K562 (cell line): ENCODE results near the gene ACSS2. TPM values are rescaled to one million over a fixed set of nuclear protein-coding genes. Genes with fewer than 3 reads are reported as not detected.

Source experiments
- ATAC-seq: fragments of 200-7000 bp; cut with Tn5 transposase; 3 replicates; pipeline ENCODE4 v1.9.1; 2020; ENCODE audit warnings: moderate library complexity
- BruUV-seq: library from RNA; stranded (reverse); fragments of 400-500 nt; replicated peaks from 2 replicates; lab custom pipeline; 2021; lab: Mats Ljungman, UMichigan
- CTCF ChIA-PET: fragments of 300-600 bp; formaldehyde crosslinking; extraction: SDS; loops from one replicate; lab custom pipeline; 2021; ENCODE audit warnings: low intra/inter-chr PET ratio; lab: Yijun Ruan, JAX
- POLR2A ChIA-PET: fragments of 300-600, 350-650 bp; sonication (Branson Sonifier 250); formaldehyde crosslinking; extraction: SDS; loops from one replicate; lab custom pipeline; 2021; ENCODE audit warnings: antibody characterized with exemption, inconsistent platforms; lab: Yijun Ruan, JAX
- DNase-seq, 4 experiments: peaks; one replicate each; pipeline versions ENCODE4 v3.0.0 to v3.0.0-alpha.2; 2011 to 2018; ENCODE audit warnings: low spot score in 3 of 4, mixed read lengths in 3 of 4; ENCODE audit errors: extremely low read depth in 1 of 4
- FAIRE-seq: peaks from 2 replicates; lab custom pipeline; 2011; peaks lifted over from hg19 to GRCh38; lab: Jason Lieb, UNC
- H2AFZ ChIP-seq: 2 replicates; pipeline ENCODE4 v1.6.0; 2011; ENCODE audit warnings: low read depth, low read length, control low read depth, inconsistent platforms
- H3K27ac ChIP-seq: fragments of 200-600 bp; 3 replicates; pipeline ENCODE4 v1.8.0; 2011; ENCODE audit warnings: low read depth, mild to moderate bottlenecking, control low read depth, inconsistent platforms, low read length, moderate library complexity, mixed read lengths; ENCODE audit errors: extremely low read depth
- H3K27me3 ChIP-seq, 2 experiments: fragments of 300-600 bp in 1 of 2; 2 replicates in 1 of 2; 3 replicates in 1 of 2; pipeline versions ENCODE4 v1.6.0 to v1.8.0; 2011; ENCODE audit warnings: inconsistent platforms in 2 of 2, low read length in 2 of 2, mild to moderate bottlenecking in 1 of 2, mixed read lengths in 1 of 2, moderate library complexity in 1 of 2; ENCODE audit not compliant: control insufficient read depth in 2 of 2, insufficient read depth in 2 of 2
- H3K36me3 ChIP-seq: fragments of 300-600 bp; 3 replicates; pipeline ENCODE4 v1.8.0; 2011; ENCODE audit warnings: mild to moderate bottlenecking, low read length, inconsistent platforms; ENCODE audit not compliant: control insufficient read depth, insufficient read depth
- H3K4me1 ChIP-seq, 2 experiments: fragments of 200-600 bp in 1 of 2; replicated peaks in 1 of 2; 2 replicates in 1 of 2; 3 replicates in 1 of 2; pipeline versions ENCODE4 v1.5.1 to v1.8.0; 2011; ENCODE audit warnings: inconsistent platforms in 2 of 2, low read length in 2 of 2, mild to moderate bottlenecking in 1 of 2, mixed read lengths in 1 of 2, moderate library complexity in 1 of 2; ENCODE audit not compliant: control insufficient read depth in 2 of 2, insufficient read depth in 2 of 2
- H3K4me2 ChIP-seq: 2 replicates; pipeline ENCODE4 v1.6.1; 2011; ENCODE audit warnings: low read length, control low read depth, inconsistent platforms, mixed read lengths; ENCODE audit not compliant: insufficient read depth
- H3K4me3 ChIP-seq: fragments of 200-600 bp; sonication (generic), shearing (Covaris generic); 2 replicates; pipeline ENCODE4 v1.5.1; 2016; ENCODE audit warnings: control low read depth, inconsistent platforms
- H3K79me2 ChIP-seq: fragments of 200-600 bp; 3 replicates; pipeline ENCODE4 v1.8.0; 2011; ENCODE audit warnings: low read length, inconsistent platforms; ENCODE audit not compliant: control insufficient read depth, insufficient read depth
- H3K9ac ChIP-seq, 2 experiments: 2 replicates each; pipeline versions ENCODE4 v1.6.0 to v1.6.1; 2011; ENCODE audit warnings: low read depth in 2 of 2, low read length in 2 of 2, control low read depth in 1 of 2, inconsistent platforms in 1 of 2, mild to moderate bottlenecking in 1 of 2, mixed read lengths in 1 of 2; ENCODE audit not compliant: insufficient read depth in 1 of 2
- H3K9me1 ChIP-seq: one replicate; pipeline ENCODE4 v1.6.0; 2011; ENCODE audit warnings: inconsistent platforms, mild to moderate bottlenecking, low read length, moderate library complexity; ENCODE audit not compliant: control insufficient read depth, insufficient read depth
- H3K9me3 ChIP-seq: replicated peaks from 2 replicates; pipeline ENCODE4 v1.5.1; 2011; ENCODE audit warnings: low read depth, low read length, inconsistent platforms; ENCODE audit not compliant: control insufficient read depth, insufficient read depth
- H4K20me1 ChIP-seq: replicated peaks from 2 replicates; pipeline ENCODE4 v1.6.1; 2011; ENCODE audit warnings: low read length, inconsistent platforms, mixed read lengths; ENCODE audit not compliant: control insufficient read depth, insufficient read depth
- BDP1 ChIP-seq: IDR thresholded peaks from 3 replicates; pipeline ENCODE4 v1.6.1; 2011; ENCODE audit not compliant: insufficient read length, insufficient read depth
- CHCHD3 ChIP-seq: fragments of 250-450 bp; sonication (Bioruptor Pico); IDR thresholded peaks from 2 replicates; pipeline ENCODE4 v2.1.2; 2022; ENCODE audit warnings: mild to moderate bottlenecking
- DPF2 ChIP-seq: fragments of 450-650 bp; IDR thresholded peaks from 2 replicates; pipeline ENCODE4 v1.6.1; 2016
- EGR1 ChIP-seq: fragments of 450-650 bp; conservative IDR thresholded peaks from 2 replicates; pipeline ENCODE4 v1.6.1; 2017; ENCODE audit warnings: mild to moderate bottlenecking
- HDAC2 ChIP-seq: fragments of 450-650 bp; IDR thresholded peaks from 2 replicates; pipeline ENCODE4 v1.6.1; 2016; ENCODE audit warnings: mild to moderate bottlenecking
- HDAC3 ChIP-seq: fragments of 450-650 bp; IDR thresholded peaks from 2 replicates; pipeline ENCODE4 v1.6.1; 2018; ENCODE audit warnings: borderline replicate concordance, mild to moderate bottlenecking, moderate library complexity; ENCODE audit not compliant: partially characterized antibody
- KDM1A ChIP-seq, 2 experiments: fragments of 450-650 bp; IDR thresholded peaks; 2 replicates each; pipeline ENCODE4 v1.6.1; 2016; ENCODE audit warnings: mild to moderate bottlenecking in 2 of 2
- PRDM10 ChIP-seq: fragments of 450-650 bp; IDR thresholded peaks from 2 replicates; pipeline ENCODE4 v1.6.1; 2018; ENCODE audit not compliant: partially characterized antibody
- RBBP5 ChIP-seq: fragments of 200-600 bp; sonication (generic); IDR thresholded peaks from 2 replicates; pipeline ENCODE4 v1.6.1; 2012; ENCODE audit warnings: borderline replicate concordance, mild to moderate bottlenecking, low read length, control low read depth, inconsistent platforms; ENCODE audit not compliant: insufficient read depth, poor library complexity, severe bottlenecking
- RBM17 ChIP-seq: fragments of 200-400 bp; formaldehyde crosslinking; IDR thresholded peaks from 2 replicates; pipeline ENCODE4 v1.6.1; 2017; ENCODE audit warnings: low read depth, mild to moderate bottlenecking, low read length, borderline replicate concordance
- SOX6 ChIP-seq: fragments of 450-650 bp; IDR thresholded peaks from 2 replicates; pipeline ENCODE4 v1.6.1; 2014; ENCODE audit warnings: mild to moderate bottlenecking
- SRF ChIP-seq, 2 experiments: fragments of 250-450, 450-650 bp in 1 of 2; sonication (Bioruptor Pico) in 1 of 2; sonication (generic) in 1 of 2; formaldehyde crosslinking; IDR thresholded peaks; 2 replicates each; pipeline versions ENCODE4 v1.5.0 to v1.5.1; 2020 to 2022; ENCODE audit warnings: mild to moderate bottlenecking in 1 of 2, missing genetic modification reagents in 1 of 2
- TEAD4 ChIP-seq, 2 experiments: sonication (generic) in 1 of 2; formaldehyde crosslinking in 1 of 2; IDR thresholded peaks; 2 replicates each; pipeline versions ENCODE4 v1.6.1 to v1.8.0; 2012 to 2022; ENCODE audit warnings: borderline replicate concordance in 1 of 2, inconsistent platforms in 1 of 2, low read length in 1 of 2, mild to moderate bottlenecking in 1 of 2, missing genetic modification reagents in 1 of 2
- TSC22D4 ChIP-seq: fragments of 450-650 bp; IDR thresholded peaks from 2 replicates; pipeline ENCODE4 v1.6.1; 2016; ENCODE audit warnings: missing genetic modification characterization, missing biosample characterization, control low read depth
- ZFP36 ChIP-seq: fragments of 150-350 bp; IDR thresholded peaks from 2 replicates; pipeline ENCODE4 v1.6.1; 2018; ENCODE audit warnings: low read length, low read depth; ENCODE audit not compliant: partially characterized antibody
- ZNF224 ChIP-seq: sonication (generic); formaldehyde crosslinking; IDR thresholded peaks from 2 replicates; pipeline ENCODE4 v1.8.0; 2022; ENCODE audit warnings: mild to moderate bottlenecking, missing genetic modification reagents
- ZNF316 ChIP-seq: fragments of 450-650 bp; IDR thresholded peaks from 2 replicates; pipeline ENCODE4 v1.6.1; 2016
- ZNF57 ChIP-seq: fragments of 450-650 bp; formaldehyde crosslinking; IDR thresholded peaks from 2 replicates; pipeline ENCODE4 v1.4.0; 2020; ENCODE audit warnings: mild to moderate bottlenecking, moderate library complexity
- WGBS: fragments of 100-300 bp; shearing (Covaris generic); methylation state at CpG from one replicate; pipeline ENCODE4 v1.1.6; 2016; ENCODE audit warnings: low coverage, mixed read lengths; ENCODE audit not compliant: insufficient coverage; ENCODE audit errors: missing lambda C conversion rate; 5-methylcytosine and 5-hydroxymethylcytosine counted together
- in situ Hi-C: fragments of 300-500 bp; cut with MboI; formaldehyde crosslinking; loops from 4 replicates; pipeline ENCODE4 v1.15.0; 2018; ENCODE audit warnings: inconsistent platforms, mixed read lengths
- intact Hi-C: fragments of 100-400 bp; cut with micrococcal nuclease; formaldehyde crosslinking; loops from 2 replicates; pipeline ENCODE4 v1.14.2; 2022
- polyA plus RNA-seq, 8 experiments: library from polyadenylated mRNA; depleted of rRNA in 4 of 8; stranded (reverse) in 5 of 8; unstranded in 3 of 8; fragments of >200 nt; fragmentation: Nextera tagmentation in 2 of 8; fragmentation: Illumina TruSeq in 1 of 8; extraction: Ambion mirVana in 2 of 8; extraction: Trizol in 1 of 8; gene quantifications; 2 replicates each; pipeline versions ENCODE4 v1.2.1 to v1.2.3, GENCODE V29; 2011 to 2014; ENCODE audit warnings: inconsistent platforms in 1 of 8, missing spikeins in 1 of 8
- total RNA-seq, 7 experiments: library from RNA; depleted of rRNA in 6 of 7; stranded (reverse); fragments of >200 nt in 6 of 7; fragmentation: Illumina TruSeq in 2 of 7; extraction: Trizol in 2 of 7; gene quantifications; 2 replicates each; pipeline versions ENCODE4 v1.2.1 to v1.2.3, GENCODE V29; 2011 to 2021; ENCODE audit warnings: low replicate concordance in 1 of 7
- TF ChIP-seq, protein P1 (sequence below), 2 experiments: fragments of 450-650 bp in 1 of 2; sonication (generic) in 1 of 2; formaldehyde crosslinking; conservative IDR thresholded peaks; 2 replicates each; pipeline versions ENCODE4 v1.4.0 to v1.8.1; 2020 to 2022; ENCODE audit warnings: mild to moderate bottlenecking in 1 of 2, missing genetic modification reagents in 1 of 2

The ACSS2 gene
- total and polyA plus RNA-seq, 9 of the 15 experiments (the other 6 are each of a cell fraction or from before 2014, with no cell fraction given): 21.9 to 246 (median 66.2) TPM

DNA sequence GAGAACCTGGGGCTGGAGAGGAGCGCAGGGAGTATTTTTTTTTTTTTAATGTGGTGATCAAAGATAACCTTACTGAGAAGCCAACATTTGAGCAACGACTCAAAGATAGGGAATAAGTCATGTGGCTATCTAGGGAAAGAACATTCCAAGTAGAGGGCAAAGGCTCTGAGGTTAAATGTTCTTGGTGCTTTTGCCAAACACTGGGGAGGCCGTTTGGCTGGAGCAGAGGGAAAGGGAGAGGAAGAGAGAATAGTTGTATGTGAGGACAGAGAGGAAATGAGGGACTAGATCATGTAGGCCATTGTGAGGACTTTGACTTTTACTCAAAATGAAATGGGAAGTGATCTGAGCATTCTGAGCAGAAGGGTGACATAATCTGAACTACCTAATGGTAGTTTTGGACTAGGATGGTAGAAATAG, 27.8 kb downstream of the ACSS2 start:
- no peak overlapping the region; a peak in 1 of 4 replicates for H3K9ac ChIP-seq
- peak overlapping the region; percentile 26; the same call in 1 of the 2 replicates for H2AFZ ChIP-seq
- no peak for FAIRE-seq
- H3K9me3 ChIP-seq: no peaks in the 10 kb centered on the region
- peaks cover 20% of the 10 kb centered on the region; the same call in 2 of the 3 replicates for H3K79me2 ChIP-seq
- peaks cover 12 to 30% of the 10 kb centered on the region in 2 experiments; a peak in 4 of 5 replicates for H3K4me1 ChIP-seq
- peak; percentile 42 for ATAC-seq
- ChIA-PET CTCF (interaction anchor here (0.6 kb wide), 1 partner anchor 1050 kb away, joined by 4 read pairs; the partner anchor contains the start of gene SCAND1), POLR2A (interaction anchor here (1.3 kb wide), 1 partner anchor 9 kb away, joined by 6 read pairs; no protein-coding TSS in a partner anchor)
- peak overlapping the region; percentile 30 for H3K27ac ChIP-seq
- in situ Hi-C loops (no loop called here), intact Hi-C loops (no loop called here)
- H4K20me1 ChIP-seq: no peaks in the 10 kb centered on the region
- no peak overlapping the region for H3K4me3 ChIP-seq
- BruUV-seq: no TSS peak
- DNase-seq: peak in 3 of 4 experiments; percentile 28 to 42 (median 33)
- no peaks in the 10 kb centered on the region for H3K9me1 ChIP-seq
- peak overlapping the region; percentile 32; the same call in 1 of the 2 replicates for H3K4me2 ChIP-seq
- peaks cover 35% of the 10 kb centered on the region; the same call in 2 of the 3 replicates for H3K36me3 ChIP-seq
- 7% methylated on average over 3 of the region's 3 CpGs for WGBS
- no peaks in the 10 kb centered on the region for H3K27me3 ChIP-seq
- TF ChIP-seq BDP1 (no peak), ZNF316 (no peak), ZNF57 (no peak), ZFP36 (no peak), TEAD4 (IDR thresholded peaks at IDR 0.05; ENCODE audit: low read length) (peak; percentile 44; the same call in 1 of the 2 replicates), TEAD4 (CRISPR knock-in tag; IDR thresholded peaks at IDR 0.05; ENCODE audit: borderline replicate concordance) (no peak), RBBP5 (no peak), SOX6 (no peak), SRF (CRISPR knock-in tag; IDR thresholded peaks at IDR 0.05) (no peak), ZNF224 (CRISPR knock-in tag) (no peak), RBM17 (no peak), HDAC3 (no peak), CHCHD3 (CRISPR knock-in tag) (no peak), TSC22D4 (tag) (no peak), PRDM10 (no peak), HDAC2 (no peak), DPF2 (peak; percentile 54; the same call in 1 of the 2 replicates), EGR1 (no peak), KDM1A (IDR thresholded peaks at IDR 0.05) (no peak)
- TF ChIP-seq, protein P1, sequence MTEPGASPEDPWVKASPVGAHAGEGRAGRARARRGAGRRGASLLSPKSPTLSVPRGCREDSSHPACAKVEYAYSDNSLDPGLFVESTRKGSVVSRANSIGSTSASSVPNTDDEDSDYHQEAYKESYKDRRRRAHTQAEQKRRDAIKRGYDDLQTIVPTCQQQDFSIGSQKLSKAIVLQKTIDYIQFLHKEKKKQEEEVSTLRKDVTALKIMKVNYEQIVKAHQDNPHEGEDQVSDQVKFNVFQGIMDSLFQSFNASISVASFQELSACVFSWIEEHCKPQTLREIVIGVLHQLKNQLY (CRISPR knock-in tag; conservative IDR thresholded peaks at IDR 0.05): no peak
